ENCODE measurements around the gene WDR38.

DNA sequence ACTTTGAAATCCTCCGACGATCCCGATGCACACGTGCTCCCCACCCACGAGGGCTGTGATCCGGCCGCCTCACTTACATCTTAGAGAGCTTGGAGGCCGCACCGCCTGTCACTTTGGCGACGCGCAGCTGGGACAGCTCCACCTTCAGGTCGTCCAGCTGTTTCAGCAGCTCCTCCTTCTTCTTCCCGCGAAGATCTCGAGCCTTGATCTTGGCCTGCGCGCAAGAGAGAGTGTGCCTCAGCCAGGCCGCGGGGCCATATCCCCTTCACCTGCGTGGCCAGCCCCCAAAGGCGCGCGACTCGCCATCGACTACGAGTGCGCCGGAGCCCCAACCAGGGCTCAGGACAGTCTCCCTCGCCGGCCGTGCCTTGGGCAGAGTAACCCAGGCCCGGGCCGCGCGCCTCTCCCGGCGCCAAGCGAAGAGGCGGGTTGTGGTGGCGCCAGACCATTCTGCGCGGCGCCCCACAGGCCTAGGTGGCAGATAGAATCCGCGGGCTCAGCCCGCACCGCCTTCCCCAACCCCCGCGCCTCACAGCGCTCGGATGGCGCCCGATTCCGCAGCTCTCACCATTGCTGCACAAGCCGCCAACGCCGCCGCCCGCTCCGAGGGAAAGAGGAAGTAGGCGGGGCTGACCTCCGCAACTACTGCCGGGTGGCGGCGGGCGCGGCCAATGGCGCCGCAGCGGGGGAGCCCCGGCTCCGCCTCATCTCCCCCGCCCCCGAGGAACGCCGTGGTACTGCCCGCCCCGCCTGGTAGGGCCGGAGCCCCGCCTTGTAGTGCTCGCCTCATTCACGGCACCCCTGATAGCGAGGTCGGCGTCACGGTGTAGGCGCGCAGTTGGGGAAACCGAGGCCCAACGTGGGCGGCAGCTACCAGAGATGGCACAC is 8.3 kb downstream of the WDR38 start, which contains the start of the genes ARPC5L and RPL35:
- TF ChIP-seq, protein P1, sequence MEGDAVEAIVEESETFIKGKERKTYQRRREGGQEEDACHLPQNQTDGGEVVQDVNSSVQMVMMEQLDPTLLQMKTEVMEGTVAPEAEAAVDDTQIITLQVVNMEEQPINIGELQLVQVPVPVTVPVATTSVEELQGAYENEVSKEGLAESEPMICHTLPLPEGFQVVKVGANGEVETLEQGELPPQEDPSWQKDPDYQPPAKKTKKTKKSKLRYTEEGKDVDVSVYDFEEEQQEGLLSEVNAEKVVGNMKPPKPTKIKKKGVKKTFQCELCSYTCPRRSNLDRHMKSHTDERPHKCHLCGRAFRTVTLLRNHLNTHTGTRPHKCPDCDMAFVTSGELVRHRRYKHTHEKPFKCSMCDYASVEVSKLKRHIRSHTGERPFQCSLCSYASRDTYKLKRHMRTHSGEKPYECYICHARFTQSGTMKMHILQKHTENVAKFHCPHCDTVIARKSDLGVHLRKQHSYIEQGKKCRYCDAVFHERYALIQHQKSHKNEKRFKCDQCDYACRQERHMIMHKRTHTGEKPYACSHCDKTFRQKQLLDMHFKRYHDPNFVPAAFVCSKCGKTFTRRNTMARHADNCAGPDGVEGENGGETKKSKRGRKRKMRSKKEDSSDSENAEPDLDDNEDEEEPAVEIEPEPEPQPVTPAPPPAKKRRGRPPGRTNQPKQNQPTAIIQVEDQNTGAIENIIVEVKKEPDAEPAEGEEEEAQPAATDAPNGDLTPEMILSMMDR (IDR thresholded peaks at IDR 0.05): no peak
- TF ChIP-seq POLR2A (IDR thresholded peaks at IDR 0.05) (peak in 1 of 4 donors; percentile 24), POLR2AphosphoS5 (IDR thresholded peaks at IDR 0.05) (peak; percentile 88 to 97 (median 91)), EP300 (IDR thresholded peaks at IDR 0.05) (no peak)
